ENCODE results near the gene S1PR3.

The S1PR3 gene

GRCh38 chr9:88969646-88970373 is 21.5 kb upstream of the S1PR3 start:
- DNase-seq (ENCODE audit: low spot score) = no peak

GRCh38 chr9:88971131-88971960 is 19.9 kb upstream of the S1PR3 start:
- no peak for DNase-seq (ENCODE audit: low spot score)

DNA sequence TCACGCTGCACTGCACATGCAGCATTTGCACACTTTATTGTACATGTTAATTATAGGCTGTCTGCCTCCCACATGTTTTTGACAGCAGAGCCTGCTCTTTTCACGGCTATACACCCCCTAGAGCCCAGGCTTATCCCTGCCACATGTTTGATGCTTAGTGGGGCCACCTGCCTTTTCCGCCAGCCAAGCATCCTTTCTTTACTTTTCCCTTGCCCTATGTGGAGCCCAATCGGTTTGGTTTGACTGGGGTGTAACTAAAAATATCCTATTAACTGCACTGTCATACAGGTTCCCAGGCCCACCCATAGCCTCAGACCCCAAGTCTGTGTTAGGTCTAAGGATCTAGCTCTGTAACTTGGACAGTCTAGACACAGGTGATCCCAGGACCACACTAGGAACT is 18.9 kb upstream of the S1PR3 start:
- DNase-seq (ENCODE audit: low spot score) = no peak

DNA sequence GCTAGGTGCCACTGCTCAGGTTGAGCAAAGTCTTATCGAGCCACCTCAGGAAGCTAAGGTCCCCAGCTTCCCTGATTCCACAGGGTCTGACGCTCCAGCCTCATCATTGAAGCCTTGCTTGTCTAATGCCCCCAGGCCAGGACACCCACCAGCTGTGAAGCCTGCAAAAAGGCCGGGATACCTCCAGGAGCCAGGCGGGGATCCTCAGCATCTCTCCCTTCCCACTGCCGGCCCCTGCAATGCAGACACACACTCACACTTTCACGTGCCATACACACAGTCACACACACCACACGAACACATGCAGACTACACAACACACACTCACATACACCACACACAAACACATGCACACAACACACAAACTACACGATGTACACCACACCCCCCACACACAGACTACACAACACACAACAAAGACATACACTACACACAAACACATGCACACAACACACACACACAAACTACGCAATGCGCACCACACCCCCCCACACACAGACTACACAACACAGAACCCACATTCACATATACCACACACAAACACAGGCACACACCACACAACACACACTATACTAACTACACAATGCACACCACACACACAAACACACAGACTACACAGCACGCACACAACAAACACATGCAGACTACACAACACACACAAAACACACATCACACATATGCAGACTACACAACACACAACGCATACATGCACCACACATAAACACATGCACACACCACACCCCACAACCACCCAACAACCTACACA is 17.8 kb upstream of the S1PR3 start:
- no peak for DNase-seq (ENCODE audit: low spot score)

DNA sequence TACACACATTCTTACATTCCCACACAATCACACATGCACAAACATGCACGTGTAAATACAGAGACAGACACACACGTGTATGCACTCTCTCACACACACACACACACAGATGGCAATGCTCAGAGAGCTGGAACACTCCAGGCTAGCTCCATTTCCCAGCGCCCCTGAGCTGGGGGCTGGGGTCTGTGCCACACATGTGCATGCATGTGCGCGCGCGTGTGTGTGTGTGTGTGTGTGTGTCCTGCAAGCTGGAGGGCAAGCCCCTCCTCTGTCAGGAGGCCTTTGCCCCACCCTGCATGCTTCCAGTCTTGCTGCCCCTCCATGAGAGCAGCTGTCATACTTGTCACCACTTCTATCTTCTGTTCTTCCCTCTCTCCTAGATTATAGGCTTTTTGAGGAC is 16.6 kb upstream of the S1PR3 start:
- no peak for DNase-seq (ENCODE audit: low spot score)

DNA sequence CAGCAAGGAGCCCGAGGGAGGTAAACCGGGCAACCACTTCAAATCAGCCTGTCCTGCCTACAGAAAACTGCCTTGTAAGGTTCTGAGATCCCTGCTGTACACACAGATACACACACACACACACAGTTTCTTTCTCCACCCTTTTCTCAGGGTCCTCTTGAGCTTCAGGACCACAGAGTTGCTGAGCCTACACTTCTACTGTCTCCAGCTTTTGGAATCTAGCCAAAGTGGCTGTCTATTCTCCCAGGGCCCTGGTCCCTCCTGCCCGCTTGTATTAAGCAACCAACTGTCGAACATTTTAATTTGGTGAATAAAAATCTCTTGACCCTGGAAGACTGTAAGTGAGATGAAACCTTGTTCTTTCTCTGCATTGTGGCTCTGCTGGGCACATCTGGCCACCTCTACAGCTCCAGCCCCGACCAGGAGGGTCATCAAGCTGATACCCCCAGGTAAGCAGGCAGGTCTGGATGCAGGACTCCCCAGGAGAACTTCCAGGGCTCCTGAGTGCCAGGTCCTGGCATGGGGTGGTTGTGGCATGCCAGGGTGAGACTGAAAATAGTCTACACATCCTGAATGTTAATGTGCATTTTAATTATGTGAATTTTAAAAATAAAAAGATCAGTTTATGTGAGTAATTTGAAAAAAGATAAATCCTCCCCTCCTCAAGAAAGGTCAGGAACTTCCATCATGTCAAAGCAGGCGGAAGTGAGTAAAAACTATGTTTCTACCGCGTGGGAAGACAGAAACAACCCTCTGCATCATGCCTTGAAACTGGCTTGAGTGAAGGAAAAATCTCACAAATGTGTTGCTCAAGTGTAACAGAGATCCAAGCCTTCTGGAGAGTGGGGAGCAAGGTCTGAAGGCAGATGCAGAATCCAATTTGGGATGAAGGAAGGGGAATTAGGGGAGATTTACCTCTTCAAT is 15.0 kb upstream of the S1PR3 start:
- no peak for DNase-seq (ENCODE audit: low spot score)

- no peak for DNase-seq (ENCODE audit: low spot score)
These were observed 14.4 kb upstream of the S1PR3 start for GRCh38 chr9:88976890-88977257.

- DNase-seq (ENCODE audit: low spot score) = no peak
These were observed 13.2 kb upstream of the S1PR3 start for GRCh38 chr9:88978034-88978433.

DNA sequence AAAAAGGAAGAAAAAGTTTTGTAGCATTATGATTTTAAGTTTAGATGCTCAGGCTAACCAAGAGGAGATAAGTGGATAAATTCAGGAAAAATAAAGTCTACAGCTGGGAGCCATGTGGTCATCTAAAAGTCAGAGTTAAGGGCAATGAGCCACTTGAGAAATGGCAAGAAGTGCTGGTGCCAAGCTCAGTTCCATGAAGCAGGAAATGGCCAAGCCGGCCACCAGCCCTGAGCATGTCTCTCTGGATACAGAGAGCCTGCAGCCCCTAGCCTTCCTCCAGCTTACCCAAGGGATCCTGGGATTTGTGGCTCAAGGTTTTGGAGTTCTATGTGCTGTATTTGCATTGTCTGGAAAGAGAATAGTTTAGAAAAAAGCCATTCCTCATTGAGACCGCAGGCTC is 12.2 kb upstream of the S1PR3 start:
- DNase-seq (ENCODE audit: low spot score) = no peak

- DNase-seq (ENCODE audit: low spot score) = no peak
These were observed 11.5 kb upstream of the S1PR3 start for GRCh38 chr9:88979791-88980190.

GRCh38 chr9:88980740-88981203 is 10.5 kb upstream of the S1PR3 start:
- no peak for DNase-seq (ENCODE audit: low spot score)

DNA sequence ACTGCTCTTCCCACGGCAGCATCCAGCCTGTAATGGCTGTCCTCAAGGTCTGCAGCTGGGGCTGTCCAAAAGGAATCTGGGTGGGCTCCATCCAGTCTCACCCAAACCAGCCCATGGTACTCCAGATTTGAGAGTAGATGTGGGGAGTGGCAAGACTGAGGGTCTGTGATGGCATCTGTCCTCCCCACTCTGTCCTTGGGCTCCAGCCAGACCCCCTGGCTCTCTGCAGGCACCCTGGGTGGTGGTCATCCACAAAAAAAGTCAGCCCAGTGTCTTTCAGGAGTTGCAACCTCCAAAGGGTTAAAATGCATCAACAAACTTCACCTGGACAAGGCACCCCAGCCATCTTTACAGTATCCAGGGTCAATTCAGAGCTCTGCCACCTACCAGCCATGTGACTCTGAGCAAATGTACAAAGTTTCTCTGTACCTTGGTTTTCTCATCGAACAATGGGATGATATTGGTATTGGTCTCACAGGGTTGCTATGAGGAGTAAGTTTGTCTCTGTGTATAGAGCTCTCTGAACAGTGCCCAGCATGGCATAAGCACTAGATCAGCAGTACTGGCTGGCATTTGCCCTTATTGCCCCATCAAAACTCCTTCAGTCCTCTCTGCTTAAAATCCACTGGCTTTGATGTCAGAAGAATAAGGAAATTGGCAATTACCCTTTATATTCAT is 7.3 kb upstream of the S1PR3 start:
- DNase-seq (ENCODE audit: low spot score) = no peak

DNA sequence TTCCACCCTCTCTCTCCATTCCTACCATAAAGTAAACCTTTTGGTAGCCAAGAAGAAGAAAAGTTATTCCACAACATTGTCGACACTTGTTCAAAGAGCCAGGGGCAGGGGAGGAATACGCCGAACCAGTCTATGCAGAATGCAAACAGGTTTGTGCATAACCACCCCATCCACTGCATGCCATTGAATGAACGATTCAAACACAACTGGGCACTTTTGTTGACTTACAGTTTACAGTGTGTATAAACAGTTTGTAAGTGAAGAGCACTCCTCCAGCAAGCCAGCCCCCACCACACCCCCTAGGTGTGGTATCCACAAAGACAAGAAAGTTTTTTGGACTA is 6.8 kb upstream of the S1PR3 start:
- DNase-seq (ENCODE audit: low spot score) = no peak

- no peak for DNase-seq (ENCODE audit: low spot score)
These were observed 5.7 kb upstream of the S1PR3 start for GRCh38 chr9:88985616-88986015.

DNA sequence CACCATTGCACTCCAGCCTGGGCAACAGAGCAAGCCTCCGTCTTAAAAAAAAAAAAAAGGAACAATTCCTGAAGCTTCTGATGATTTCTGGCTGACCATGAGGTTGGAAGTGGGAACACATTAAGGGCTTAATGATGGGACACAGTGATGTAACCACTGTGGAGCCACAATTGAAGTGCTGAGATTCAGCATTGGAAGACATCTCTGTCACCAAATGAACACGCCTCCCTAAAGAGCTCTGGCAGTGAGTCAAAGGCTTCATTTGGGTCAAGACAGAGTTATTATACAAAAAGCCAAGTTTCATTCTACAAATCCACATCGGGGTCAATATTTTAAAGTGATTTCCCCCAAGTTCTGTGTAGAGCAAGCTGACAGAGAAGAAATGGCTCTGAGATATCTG is 4.5 kb upstream of the S1PR3 start:
- DNase-seq (ENCODE audit: low spot score) = no peak

GRCh38 chr9:88987661-88988060 is 3.6 kb upstream of the S1PR3 start:
- no peak for DNase-seq (ENCODE audit: low spot score)

DNA sequence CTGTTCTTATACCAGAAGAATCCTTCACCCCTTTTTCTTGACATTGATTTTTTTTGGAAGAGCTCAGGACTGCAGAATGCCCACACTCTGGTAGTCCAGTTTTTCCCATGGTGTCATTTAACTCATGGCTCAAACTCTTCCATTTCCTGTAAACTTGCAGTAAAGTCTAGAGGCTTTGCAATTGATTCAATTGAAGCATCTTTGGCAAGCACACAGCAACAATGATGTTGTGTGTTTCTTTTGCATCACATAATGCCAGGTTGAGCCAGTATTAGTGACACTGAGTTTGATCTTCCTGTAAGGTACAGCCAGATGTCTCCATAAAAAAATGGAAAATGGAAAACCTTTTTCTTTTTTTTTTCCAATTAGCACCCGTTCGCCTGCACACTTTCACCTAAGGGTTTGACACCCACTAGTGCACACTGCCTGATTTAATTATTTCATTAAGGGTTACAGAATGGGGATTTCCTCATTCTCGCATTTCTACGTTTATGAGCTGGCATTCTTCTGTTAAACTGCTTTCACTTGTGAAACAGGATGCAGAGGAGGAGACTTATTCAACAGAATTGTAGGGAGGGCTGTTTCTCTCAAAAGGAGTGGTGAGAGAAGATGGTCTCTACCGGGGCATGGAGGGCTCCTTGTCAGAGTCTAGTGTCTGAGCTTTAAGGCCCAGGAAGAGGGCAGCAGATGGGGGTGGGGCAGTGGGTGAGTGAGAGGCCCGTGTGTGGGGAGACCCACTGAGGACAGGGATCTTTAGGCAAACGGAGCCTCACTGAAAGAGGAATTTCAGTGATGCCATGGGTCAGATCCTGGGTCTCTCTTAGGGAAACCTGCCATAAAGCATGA is 2.2 kb upstream of the S1PR3 start:
- no peak for DNase-seq (ENCODE audit: low spot score)

GRCh38 chr9:88990041-88990728 is 1.1 kb upstream of the S1PR3 start:
- no peak for DNase-seq (ENCODE audit: low spot score)

- DNase-seq (ENCODE audit: low spot score) = no peak
These were observed 571 bp upstream of the S1PR3 start for GRCh38 chr9:88990729-88991065.

DNA sequence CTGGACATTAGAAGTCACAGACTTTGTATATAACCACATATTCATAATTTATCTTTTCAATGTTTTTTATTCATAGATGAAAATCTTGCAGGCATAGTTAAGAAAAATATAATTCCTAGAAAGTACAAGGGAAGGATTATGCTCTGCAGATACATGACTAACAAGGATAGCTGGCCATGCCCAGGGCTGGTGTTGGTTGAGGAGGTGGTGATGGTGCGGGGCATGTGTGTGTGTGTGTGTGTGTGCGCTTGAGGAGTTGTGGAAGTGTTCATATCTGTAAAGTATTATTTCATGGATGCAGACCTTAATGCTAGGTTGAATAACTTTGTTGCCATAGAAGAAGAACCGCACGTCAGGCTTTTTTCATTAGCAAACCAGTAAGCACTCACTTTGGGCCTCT is 1.3 kb downstream of the S1PR3 start:
- DNase-seq (ENCODE audit: low spot score) = no peak
